Stomach (tissue), 9 donors: ENCODE results near the gene CIB1. TPM values are rescaled to one million over a fixed set of nuclear protein-coding genes. Genes with fewer than 3 reads are reported as not detected.

Experiments
- DNase-seq, 2 donors: peaks; one replicate each; pipeline versions ENCODE4 v3.0.0 to v3.0.0-alpha.2; 2013 to 2019
- H3K27ac ChIP-seq, 5 donors: fragments of 200-600 bp in 4 of 5; sonication (generic) in 4 of 5; one replicate each; pipeline ENCODE4 v1.5.1; 2013 to 2019; ENCODE audit warnings: mild to moderate bottlenecking in 1 of 5, moderate library complexity in 1 of 5
- H3K27me3 ChIP-seq, 3 donors: fragments of 200-600 bp; sonication (generic); one replicate each; pipeline ENCODE4 v1.5.1; 2017 to 2019; ENCODE audit warnings: mixed run types in 1 of 3
- H3K36me3 ChIP-seq, 4 donors: fragments of 200-600 bp; sonication (generic); 1 replicate in 3 of 4; 2 replicates in 1 of 4; pipeline ENCODE4 v1.5.1; 2016 to 2019
- H3K4me1 ChIP-seq, 4 donors: fragments of 200-600 bp; sonication (generic); one replicate each; pipeline ENCODE4 v1.5.1; 2016 to 2019
- H3K4me3 ChIP-seq, 4 donors: fragments of 200-600 bp; sonication (generic) in 3 of 4; one replicate each; pipeline ENCODE4 v1.5.1; 2016 to 2019; ENCODE audit warnings: mild to moderate bottlenecking in 1 of 4
- H3K9me3 ChIP-seq, 4 donors: fragments of 200-600 bp; sonication (generic); one replicate each; pipeline ENCODE4 v1.5.1; 2016 to 2019
- EP300 ChIP-seq: sonication (generic); formaldehyde crosslinking; IDR thresholded peaks from one replicate; pipeline ENCODE4 v1.6.1; 2017; ENCODE audit warnings: antibody characterized with exemption
- POLR2A ChIP-seq, 4 donors: fragments of 450-650 bp; IDR thresholded peaks; one replicate each; pipeline ENCODE4 v1.6.1; 2016; ENCODE audit warnings: antibody characterized with exemption in 4 of 4, control low read depth in 2 of 4, mild to moderate bottlenecking in 1 of 4, moderate library complexity in 1 of 4
- POLR2AphosphoS5 ChIP-seq, 3 donors: sonication (generic); formaldehyde crosslinking; IDR thresholded peaks; one replicate each; pipeline ENCODE4 v1.6.1; 2016; ENCODE audit warnings: antibody characterized with exemption in 3 of 3
- WGBS, 5 donors: extraction: QIAGEN DNeasy Blood & Tissue Kit in 3 of 5; methylation state at CpG; one replicate each; pipeline versions ENCODE4 v1.1.5 to v1.1.7; 2013 to 2018; 5-methylcytosine and 5-hydroxymethylcytosine counted together
- intact Hi-C: fragments of 100-400 bp; cut with DNase I; formaldehyde crosslinking; loops from one replicate; pipeline ENCODE4 v1.15.1; 2023; ENCODE audit warnings: low total_unique reads
- polyA plus RNA-seq, 3 donors: library from polyadenylated mRNA; stranded (reverse); fragments of 200-250 nt; gene quantifications; one replicate each; pipeline ENCODE4 v1.2.3, GENCODE V29; 2013
- total RNA-seq, 5 donors: library from RNA; depleted of rRNA; stranded (reverse); fragments of >200 nt; gene quantifications; one replicate each; pipeline versions ENCODE4 v1.1.0 to v1.2.3, GENCODE V29; 2014 to 2016
- TF ChIP-seq, protein P1 (sequence below), 7 experiments: fragments of 450-650 bp in 4 of 7; fragments of 200-600 bp in 3 of 7; sonication (generic) in 3 of 7; IDR thresholded peaks; one replicate each; pipeline ENCODE4 v1.5.1; 2016 to 2019; ENCODE audit warnings: antibody characterized with exemption in 7 of 7, control low read depth in 2 of 7, mild to moderate bottlenecking in 1 of 7
- donor health status: healthy with polysubstance abuse.
- donor health status: Bipolar disorder and iron deficiency.
- donor health status: healthy.

CIB1 gene
- total and polyA plus RNA-seq, 8 donors: 27.4 to 206 (median 95.5) TPM

DNA sequence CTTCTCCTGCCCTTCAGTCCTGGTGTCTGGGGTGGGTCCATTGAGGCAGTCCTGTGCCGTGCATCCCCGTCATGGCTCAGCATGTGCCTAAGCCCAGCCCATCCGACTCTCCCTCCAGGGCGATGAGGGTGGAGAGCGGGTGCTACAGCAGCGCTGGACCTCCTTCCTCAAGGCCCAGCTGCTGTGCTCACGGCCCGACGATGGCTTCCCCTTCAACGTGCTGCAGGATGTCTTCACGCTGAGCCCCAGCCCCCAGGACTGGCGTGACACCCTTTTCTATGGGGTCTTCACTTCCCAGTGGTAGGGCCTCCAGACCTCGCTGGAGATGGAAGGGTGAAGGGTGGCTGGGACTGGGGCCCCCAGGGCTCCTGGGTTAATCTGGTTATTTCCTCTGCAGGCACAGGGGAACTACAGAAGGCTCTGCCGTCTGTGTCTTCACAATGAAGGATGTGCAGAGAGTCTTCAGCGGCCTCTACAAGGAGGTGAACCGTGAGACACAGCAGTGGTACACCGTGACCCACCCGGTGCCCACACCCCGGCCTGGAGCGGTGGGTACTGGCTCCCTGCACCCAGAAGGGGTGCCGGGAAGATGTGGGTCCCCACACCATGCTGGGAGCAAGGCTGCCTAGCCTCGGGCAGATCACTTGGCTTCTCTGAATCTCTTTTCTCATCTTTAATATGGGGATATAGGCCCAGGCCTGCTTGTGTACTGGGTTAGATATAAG lies 10.1 kb downstream of the CIB1 start:
- Histone ChIP-seq H3K4me1 (peaks cover 16 to 31% (median 22%) of the 10 kb centered on the region in 4 donors), H3K4me3 (no peak overlapping the region), H3K36me3 (peaks cover 50 to 99% (median 85%) of the 10 kb centered on the region in 4 donors), H3K27me3 (no peaks in the 10 kb centered on the region), H3K9me3 (no peaks in the 10 kb centered on the region), H3K27ac (no peak overlapping the region)
- WGBS, 5 donors: 93 to 96% (median 95%) methylated on average over 17 to 22 of the region's 22 CpGs
- no peak for DNase-seq
- TF ChIP-seq, protein P1, sequence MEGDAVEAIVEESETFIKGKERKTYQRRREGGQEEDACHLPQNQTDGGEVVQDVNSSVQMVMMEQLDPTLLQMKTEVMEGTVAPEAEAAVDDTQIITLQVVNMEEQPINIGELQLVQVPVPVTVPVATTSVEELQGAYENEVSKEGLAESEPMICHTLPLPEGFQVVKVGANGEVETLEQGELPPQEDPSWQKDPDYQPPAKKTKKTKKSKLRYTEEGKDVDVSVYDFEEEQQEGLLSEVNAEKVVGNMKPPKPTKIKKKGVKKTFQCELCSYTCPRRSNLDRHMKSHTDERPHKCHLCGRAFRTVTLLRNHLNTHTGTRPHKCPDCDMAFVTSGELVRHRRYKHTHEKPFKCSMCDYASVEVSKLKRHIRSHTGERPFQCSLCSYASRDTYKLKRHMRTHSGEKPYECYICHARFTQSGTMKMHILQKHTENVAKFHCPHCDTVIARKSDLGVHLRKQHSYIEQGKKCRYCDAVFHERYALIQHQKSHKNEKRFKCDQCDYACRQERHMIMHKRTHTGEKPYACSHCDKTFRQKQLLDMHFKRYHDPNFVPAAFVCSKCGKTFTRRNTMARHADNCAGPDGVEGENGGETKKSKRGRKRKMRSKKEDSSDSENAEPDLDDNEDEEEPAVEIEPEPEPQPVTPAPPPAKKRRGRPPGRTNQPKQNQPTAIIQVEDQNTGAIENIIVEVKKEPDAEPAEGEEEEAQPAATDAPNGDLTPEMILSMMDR (IDR thresholded peaks at IDR 0.05): no peak
- TF ChIP-seq EP300 (no peak), POLR2AphosphoS5 (IDR thresholded peaks at IDR 0.05) (no peak), POLR2A (IDR thresholded peaks at IDR 0.05) (no peak)
- intact Hi-C loops: loop anchor here (5.0 kb wide), 1 partner anchor 71 kb away; no protein-coding TSS in a partner anchor

DNA sequence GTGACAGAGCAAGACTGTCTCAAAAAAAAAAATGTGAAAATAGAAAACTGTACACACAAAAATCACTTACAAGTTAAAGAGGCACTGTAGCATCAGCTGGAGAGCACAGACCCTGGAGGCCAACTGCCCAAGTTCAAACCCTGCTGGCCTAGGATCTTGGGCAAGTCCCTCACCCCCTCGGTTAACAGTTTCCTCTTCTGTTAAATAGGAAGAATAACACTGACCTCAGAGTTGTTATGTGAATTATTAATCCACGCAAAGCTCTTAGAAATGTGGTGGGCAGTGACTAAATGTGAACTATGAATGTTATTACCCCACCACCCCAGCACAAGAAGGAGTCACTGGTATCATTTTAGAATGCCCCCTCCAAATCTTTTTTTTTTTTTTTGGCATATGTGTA lies 11.2 kb downstream of the CIB1 start:
- DNase-seq: no peak
- H3K4me3 ChIP-seq: no peak overlapping the region
- no peaks in the 10 kb centered on the region for H3K27me3 ChIP-seq
- WGBS, 5 donors: 71 to 89% (median 80%) methylated on average over 2 of the region's 2 CpGs
- no peaks in the 10 kb centered on the region for H3K9me3 ChIP-seq
- peaks cover 14 to 28% (median 20%) of the 10 kb centered on the region in 4 donors for H3K4me1 ChIP-seq
- H3K36me3 ChIP-seq: peaks cover 50 to 99% (median 85%) of the 10 kb centered on the region in 4 donors
- H3K27ac ChIP-seq: no peak overlapping the region
- intact Hi-C loops: loop anchor here (5.0 kb wide), 1 partner anchor 70 kb away; no protein-coding TSS in a partner anchor
- TF ChIP-seq, protein P1 (IDR thresholded peaks at IDR 0.05): no peak
- TF ChIP-seq POLR2AphosphoS5 (IDR thresholded peaks at IDR 0.05): no peak
- no peak for TF ChIP-seq EP300
- TF ChIP-seq POLR2A (IDR thresholded peaks at IDR 0.05): no peak

DNA sequence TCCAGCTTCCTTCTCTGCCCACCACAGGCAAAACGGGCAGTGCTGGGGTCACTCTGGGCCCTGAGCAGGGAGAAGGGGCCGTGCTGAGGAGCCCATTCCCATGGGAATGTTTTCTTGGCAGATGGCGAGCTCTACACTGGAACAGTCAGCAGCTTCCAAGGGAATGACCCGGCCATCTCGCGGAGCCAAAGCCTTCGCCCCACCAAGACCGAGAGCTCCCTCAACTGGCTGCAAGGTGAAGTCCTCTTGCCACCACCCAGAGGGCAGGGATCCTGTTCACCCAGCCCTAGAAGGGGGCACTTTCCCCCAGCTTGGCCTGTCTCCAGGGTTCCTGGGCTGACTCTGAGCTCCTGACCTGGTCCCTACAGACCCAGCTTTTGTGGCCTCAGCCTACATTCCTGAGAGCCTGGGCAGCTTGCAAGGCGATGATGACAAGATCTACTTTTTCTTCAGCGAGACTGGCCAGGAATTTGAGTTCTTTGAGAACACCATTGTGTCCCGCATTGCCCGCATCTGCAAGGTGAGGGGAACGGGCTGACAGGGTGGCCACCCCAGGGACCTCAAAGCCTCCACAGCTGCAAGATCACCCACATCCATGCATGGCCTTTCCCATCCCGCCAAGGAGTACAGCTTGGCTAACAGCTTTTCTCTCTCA lies 12.4 kb downstream of the CIB1 start:
- H3K4me3 ChIP-seq: no peak overlapping the region
- DNase-seq: peak; percentile 81 to 92
- no peaks in the 10 kb centered on the region for H3K9me3 ChIP-seq
- peaks cover 49 to 93% (median 82%) of the 10 kb centered on the region in 4 donors for H3K36me3 ChIP-seq
- intact Hi-C loops: loop anchor here (5.0 kb wide), 1 partner anchor 69 kb away; no protein-coding TSS in a partner anchor
- WGBS, 5 donors: 33 to 49% (median 46%) methylated on average over 11 to 14 of the region's 14 CpGs
- TF ChIP-seq, protein P1 (IDR thresholded peaks at IDR 0.05): peak in 5 of 7 experiments; percentile 65 to 83 (median 72)
- TF ChIP-seq POLR2A (IDR thresholded peaks at IDR 0.05): no peak
- TF ChIP-seq POLR2AphosphoS5 (IDR thresholded peaks at IDR 0.05): peak in 1 of 3 donors; percentile 64
- H3K27me3 ChIP-seq: no peaks in the 10 kb centered on the region
- H3K4me1 ChIP-seq: peaks cover 14 to 28% (median 20%) of the 10 kb centered on the region in 4 donors
- H3K27ac ChIP-seq: peak overlapping the region in 4 of 5 donors; percentile 46 to 62 (median 58)

DNA sequence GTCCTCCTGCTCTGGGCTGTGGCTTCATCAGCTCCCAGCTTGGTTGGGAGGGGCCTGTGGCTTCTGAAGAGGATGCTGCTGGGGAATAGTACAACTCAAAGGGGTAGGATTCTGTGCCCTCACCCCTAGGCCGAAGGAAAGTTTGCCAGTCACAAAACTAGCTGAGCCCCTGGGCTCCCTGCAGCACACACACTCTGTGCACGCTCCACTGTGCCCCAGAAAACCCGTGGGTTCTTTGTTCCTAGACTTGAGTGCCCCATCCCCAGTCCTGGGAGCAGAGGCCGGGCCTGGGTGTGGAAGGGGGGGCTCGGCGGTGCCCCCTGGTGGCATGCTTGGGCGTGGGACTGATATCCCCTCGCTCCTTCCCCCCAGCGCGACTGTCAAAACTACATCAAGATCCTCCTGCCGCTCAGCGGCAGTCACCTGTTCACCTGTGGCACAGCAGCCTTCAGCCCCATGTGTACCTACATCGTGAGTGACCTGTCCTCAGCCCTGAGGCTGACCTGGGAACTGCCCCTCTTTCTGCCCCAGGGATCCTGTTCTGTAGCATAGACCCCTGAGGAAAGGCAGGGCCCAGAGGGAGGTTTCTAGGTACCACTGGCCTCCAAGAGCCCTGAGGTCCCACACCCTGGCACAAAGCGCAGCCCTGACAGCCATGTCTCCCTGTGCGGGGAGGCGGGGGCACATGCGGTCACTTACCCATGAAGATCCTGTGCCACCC lies 14.2 kb downstream of the CIB1 start:
- intact Hi-C loops: loop anchor here (5.0 kb wide), 1 partner anchor 67 kb away; no protein-coding TSS in a partner anchor
- peak overlapping the region in 1 of 5 donors; percentile 2 for H3K27ac ChIP-seq
- TF ChIP-seq, protein P1 (IDR thresholded peaks at IDR 0.05): peak in 5 of 7 experiments; percentile 44 to 66 (median 59)
- TF ChIP-seq EP300 (no peak), POLR2A (IDR thresholded peaks at IDR 0.05) (no peak)
- 59 to 89% (median 63%) methylated on average over 6 to 17 of the region's 17 CpGs for WGBS, 5 donors
- H3K4me1 ChIP-seq: peaks cover 16 to 33% (median 21%) of the 10 kb centered on the region in 4 donors
- H3K27me3 ChIP-seq: no peaks in the 10 kb centered on the region
- peaks cover 31 to 75% (median 64%) of the 10 kb centered on the region in 4 donors for H3K36me3 ChIP-seq
- DNase-seq: peak in 1 of 2 donors; percentile 61
- H3K4me3 ChIP-seq: no peak overlapping the region
- no peaks in the 10 kb centered on the region for H3K9me3 ChIP-seq
